ENCODE measurements around the gene SNAI3.

DNA sequence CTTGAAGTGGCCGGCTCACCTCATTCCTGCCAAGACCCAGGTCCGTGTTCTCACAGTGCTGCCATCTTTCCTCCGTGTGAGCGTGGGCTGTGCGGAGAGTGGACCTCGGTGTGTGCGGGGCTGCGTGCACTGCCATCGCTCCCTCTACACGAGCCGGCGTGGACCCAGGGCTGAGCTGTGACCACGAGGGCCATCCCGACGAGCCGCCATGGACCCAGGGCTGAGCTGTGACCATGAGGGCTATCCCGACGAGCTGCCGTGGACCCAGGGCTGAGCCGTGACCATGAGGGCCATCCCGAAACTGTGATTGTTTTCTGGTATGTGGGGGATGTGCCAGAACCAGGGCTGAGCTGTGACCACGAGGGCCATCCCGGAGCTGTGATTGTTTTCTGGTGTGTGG, 14.5 kb downstream of the SNAI3 start:
- TF ChIP-seq SRF (CRISPR knock-in tag; IDR thresholded peaks at IDR 0.05) (no peak), ESRRA (IDR thresholded peaks at IDR 0.05; ENCODE audit: borderline replicate concordance, low read depth) (no peak), EZH2 (IDR thresholded peaks at IDR 0.05; ENCODE audit: borderline replicate concordance, low read depth, low read length) (no peak), ELF1 (tag; IDR thresholded peaks at IDR 0.05) (no peak)
- TF ChIP-seq, protein P1, sequence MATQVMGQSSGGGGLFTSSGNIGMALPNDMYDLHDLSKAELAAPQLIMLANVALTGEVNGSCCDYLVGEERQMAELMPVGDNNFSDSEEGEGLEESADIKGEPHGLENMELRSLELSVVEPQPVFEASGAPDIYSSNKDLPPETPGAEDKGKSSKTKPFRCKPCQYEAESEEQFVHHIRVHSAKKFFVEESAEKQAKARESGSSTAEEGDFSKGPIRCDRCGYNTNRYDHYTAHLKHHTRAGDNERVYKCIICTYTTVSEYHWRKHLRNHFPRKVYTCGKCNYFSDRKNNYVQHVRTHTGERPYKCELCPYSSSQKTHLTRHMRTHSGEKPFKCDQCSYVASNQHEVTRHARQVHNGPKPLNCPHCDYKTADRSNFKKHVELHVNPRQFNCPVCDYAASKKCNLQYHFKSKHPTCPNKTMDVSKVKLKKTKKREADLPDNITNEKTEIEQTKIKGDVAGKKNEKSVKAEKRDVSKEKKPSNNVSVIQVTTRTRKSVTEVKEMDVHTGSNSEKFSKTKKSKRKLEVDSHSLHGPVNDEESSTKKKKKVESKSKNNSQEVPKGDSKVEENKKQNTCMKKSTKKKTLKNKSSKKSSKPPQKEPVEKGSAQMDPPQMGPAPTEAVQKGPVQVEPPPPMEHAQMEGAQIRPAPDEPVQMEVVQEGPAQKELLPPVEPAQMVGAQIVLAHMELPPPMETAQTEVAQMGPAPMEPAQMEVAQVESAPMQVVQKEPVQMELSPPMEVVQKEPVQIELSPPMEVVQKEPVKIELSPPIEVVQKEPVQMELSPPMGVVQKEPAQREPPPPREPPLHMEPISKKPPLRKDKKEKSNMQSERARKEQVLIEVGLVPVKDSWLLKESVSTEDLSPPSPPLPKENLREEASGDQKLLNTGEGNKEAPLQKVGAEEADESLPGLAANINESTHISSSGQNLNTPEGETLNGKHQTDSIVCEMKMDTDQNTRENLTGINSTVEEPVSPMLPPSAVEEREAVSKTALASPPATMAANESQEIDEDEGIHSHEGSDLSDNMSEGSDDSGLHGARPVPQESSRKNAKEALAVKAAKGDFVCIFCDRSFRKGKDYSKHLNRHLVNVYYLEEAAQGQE (IDR thresholded peaks at IDR 0.05; ENCODE audit: borderline replicate concordance): no peak
- TF ChIP-seq, protein P1 (CRISPR knock-in tag; IDR thresholded peaks at IDR 0.05; ENCODE audit: low read depth): no peak

Data from K562 (cell line).